Measurements from ENCODE around the gene OR51I1. TPM values are rescaled to one million over a fixed set of nuclear protein-coding genes. Genes with fewer than 3 reads are reported as not detected.

Gene OR51I1
- total RNA-seq, 1 donor from 2014 or later, result not detected

GRCh38 chr11:5449432-5449831 is 8.1 kb upstream of the OR51I1 start:
- H3K27me3 Mint-ChIP-seq, result no peaks in the 10 kb centered on the region
- H3K9me3 Mint-ChIP-seq (ENCODE audit: low read depth), result no peaks in the 10 kb centered on the region
- no peak for DNase-seq (ENCODE audit: low spot score, unreplicated experiment)
- no peak overlapping the region for H3K27ac Mint-ChIP-seq
- H3K4me1 Mint-ChIP-seq (ENCODE audit: low read depth), result peaks cover 7% of the 10 kb centered on the region
- no peaks in the 10 kb centered on the region for H3K36me3 Mint-ChIP-seq (ENCODE audit: insufficient read depth)
- no peak overlapping the region for H3K4me3 Mint-ChIP-seq (ENCODE audit: low read depth)
- TF ChIP-seq, protein P1, sequence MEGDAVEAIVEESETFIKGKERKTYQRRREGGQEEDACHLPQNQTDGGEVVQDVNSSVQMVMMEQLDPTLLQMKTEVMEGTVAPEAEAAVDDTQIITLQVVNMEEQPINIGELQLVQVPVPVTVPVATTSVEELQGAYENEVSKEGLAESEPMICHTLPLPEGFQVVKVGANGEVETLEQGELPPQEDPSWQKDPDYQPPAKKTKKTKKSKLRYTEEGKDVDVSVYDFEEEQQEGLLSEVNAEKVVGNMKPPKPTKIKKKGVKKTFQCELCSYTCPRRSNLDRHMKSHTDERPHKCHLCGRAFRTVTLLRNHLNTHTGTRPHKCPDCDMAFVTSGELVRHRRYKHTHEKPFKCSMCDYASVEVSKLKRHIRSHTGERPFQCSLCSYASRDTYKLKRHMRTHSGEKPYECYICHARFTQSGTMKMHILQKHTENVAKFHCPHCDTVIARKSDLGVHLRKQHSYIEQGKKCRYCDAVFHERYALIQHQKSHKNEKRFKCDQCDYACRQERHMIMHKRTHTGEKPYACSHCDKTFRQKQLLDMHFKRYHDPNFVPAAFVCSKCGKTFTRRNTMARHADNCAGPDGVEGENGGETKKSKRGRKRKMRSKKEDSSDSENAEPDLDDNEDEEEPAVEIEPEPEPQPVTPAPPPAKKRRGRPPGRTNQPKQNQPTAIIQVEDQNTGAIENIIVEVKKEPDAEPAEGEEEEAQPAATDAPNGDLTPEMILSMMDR (IDR thresholded peaks at IDR 0.05; ENCODE audit: unreplicated experiment), result no peak

DNA sequence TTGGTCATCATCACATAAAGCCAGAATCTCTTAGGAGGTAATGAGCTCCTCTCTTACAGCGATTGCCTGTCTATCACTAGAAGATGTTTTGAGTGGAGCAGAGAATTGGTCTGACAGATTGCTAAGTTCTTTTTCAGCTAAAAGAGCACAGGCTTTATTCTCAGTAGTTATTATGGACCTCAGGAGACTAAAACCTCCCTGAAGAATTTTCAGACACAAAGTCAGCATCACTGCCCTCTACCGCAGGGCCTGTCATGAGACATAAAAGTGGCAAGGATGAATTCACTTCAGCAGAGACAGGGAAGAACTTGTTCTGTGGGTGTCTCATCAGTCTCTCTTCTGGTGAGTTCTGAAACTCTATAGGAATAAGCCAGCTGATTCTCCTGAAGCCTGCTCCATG is 7.7 kb upstream of the OR51I1 start, which contains the start of gene OR51I2:
Gene OR51I2 (plus strand): TSS at position 301 of the 400 bp plus-strand sequence. CDS start 4,166 bp downstream, outside the sequence.
- peaks cover 7% of the 10 kb centered on the region for H3K4me1 Mint-ChIP-seq (ENCODE audit: low read depth)
- TF ChIP-seq, protein P1 (IDR thresholded peaks at IDR 0.05; ENCODE audit: unreplicated experiment), result no peak
- H3K9me3 Mint-ChIP-seq (ENCODE audit: low read depth), result no peaks in the 10 kb centered on the region
- no peak for DNase-seq (ENCODE audit: low spot score, unreplicated experiment)
- H3K27ac Mint-ChIP-seq, result no peak within 1 kb of the TSS
- H3K36me3 Mint-ChIP-seq (ENCODE audit: insufficient read depth), result no peaks in the 10 kb centered on the region
- H3K4me3 Mint-ChIP-seq (ENCODE audit: low read depth), result no peak within 1 kb of the TSS
- H3K27me3 Mint-ChIP-seq, result no peaks in the 10 kb centered on the region

GRCh38 chr11:5443835-5444393 is 2.6 kb upstream of the OR51I1 start:
- Mint-ChIP-seq H3K4me1 (ENCODE audit: low read depth) (peaks cover 1% of the 10 kb centered on the region), H3K36me3 (ENCODE audit: insufficient read depth) (no peaks in the 10 kb centered on the region), H3K4me3 (ENCODE audit: low read depth) (no peak overlapping the region), H3K27ac (no peak overlapping the region), H3K9me3 (ENCODE audit: low read depth) (no peaks in the 10 kb centered on the region), H3K27me3 (no peaks in the 10 kb centered on the region)
- TF ChIP-seq, protein P1 (IDR thresholded peaks at IDR 0.05; ENCODE audit: unreplicated experiment), result no peak
- DNase-seq (ENCODE audit: low spot score, unreplicated experiment), result no peak

- no peak overlapping the region for H3K27ac Mint-ChIP-seq
These were observed 18.2 kb downstream of the OR51I1 start for GRCh38 chr11:5423131-5423530.

DNA sequence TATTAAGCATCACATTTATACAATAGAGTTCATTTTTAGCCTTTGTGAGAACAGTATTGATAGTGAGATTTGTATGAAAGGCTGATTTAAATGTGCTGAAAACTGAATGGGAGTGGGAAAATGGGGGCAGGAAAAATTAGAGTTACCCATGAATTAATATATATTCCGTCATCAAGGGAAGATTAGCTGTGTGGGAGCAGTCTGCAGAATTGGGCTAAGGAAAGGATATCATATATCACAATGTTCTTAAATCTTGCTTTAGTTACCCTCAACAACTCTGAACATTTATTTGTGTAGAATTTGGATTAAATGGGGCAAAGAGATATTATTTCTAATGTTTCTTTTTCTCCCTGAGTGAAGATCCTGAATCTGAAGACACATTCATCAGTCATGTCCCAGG is 19.5 kb downstream of the OR51I1 start, which contains the start of gene OR51Q1:
Gene OR51Q1 (plus strand): TSS at position 301 of the 400 bp plus-strand sequence. CDS start 90 bp downstream, at position 391.
- H3K4me1 Mint-ChIP-seq (ENCODE audit: low read depth), result peaks cover 5% of the 10 kb centered on the region
- no peak within 1 kb of the TSS for H3K4me3 Mint-ChIP-seq (ENCODE audit: low read depth)
- H3K36me3 Mint-ChIP-seq (ENCODE audit: insufficient read depth), result peaks cover 1% of the 10 kb centered on the region
- no peaks in the 10 kb centered on the region for H3K27me3 Mint-ChIP-seq
- DNase-seq (ENCODE audit: low spot score, unreplicated experiment), result no peak
- TF ChIP-seq, protein P1 (IDR thresholded peaks at IDR 0.05; ENCODE audit: unreplicated experiment), result no peak
- H3K27ac Mint-ChIP-seq, result no peak within 1 kb of the TSS
- peaks cover 4% of the 10 kb centered on the region for H3K9me3 Mint-ChIP-seq (ENCODE audit: low read depth)

More at GRCh38 chr11:5423131-5423530, 18.2 kb downstream of the OR51I1 start:
- Mint-ChIP-seq H3K4me3 (ENCODE audit: low read depth) (no peak overlapping the region), H3K36me3 (ENCODE audit: insufficient read depth) (peaks cover 1% of the 10 kb centered on the region), H3K27me3 (no peaks in the 10 kb centered on the region), H3K4me1 (ENCODE audit: low read depth) (peaks cover 10% of the 10 kb centered on the region), H3K9me3 (ENCODE audit: low read depth) (peaks cover 4% of the 10 kb centered on the region)
- TF ChIP-seq, protein P1 (IDR thresholded peaks at IDR 0.05; ENCODE audit: unreplicated experiment), result no peak
- DNase-seq (ENCODE audit: low spot score, unreplicated experiment), result no peak
